ENCODE data around the gene DEGS1.
A peak's percentile ranks its signal among the peaks of the same experiment; 100 is the strongest.

The DEGS1 gene

DNA sequence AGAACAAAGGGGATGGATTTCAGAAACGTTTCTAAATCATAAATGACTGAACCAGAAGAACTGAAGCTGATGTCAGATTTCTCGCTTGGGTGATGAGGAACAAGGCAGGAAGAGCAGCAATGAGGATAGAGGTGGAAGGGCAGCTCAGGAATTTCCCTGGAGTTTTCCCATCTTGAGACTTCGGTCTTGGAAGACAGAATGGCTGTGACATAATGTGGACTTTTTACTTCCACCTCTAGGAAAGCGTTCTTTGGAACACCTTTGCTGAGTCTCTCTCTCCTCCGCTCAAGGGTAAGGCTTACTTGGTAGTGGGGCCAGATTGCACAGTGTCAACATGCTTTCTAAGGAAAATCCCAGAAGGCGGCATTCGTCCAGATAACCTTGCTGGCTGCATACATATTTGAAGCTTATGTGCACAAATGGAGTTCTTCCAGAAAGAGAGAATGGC, 36.6 kb downstream of the DEGS1 start (continued):
- TF ChIP-seq ZNF560 (tag by site-specific recombination; IDR thresholded peaks at IDR 0.05; ENCODE audit: borderline replicate concordance) = no peak
- TF ChIP-seq, protein P1, sequence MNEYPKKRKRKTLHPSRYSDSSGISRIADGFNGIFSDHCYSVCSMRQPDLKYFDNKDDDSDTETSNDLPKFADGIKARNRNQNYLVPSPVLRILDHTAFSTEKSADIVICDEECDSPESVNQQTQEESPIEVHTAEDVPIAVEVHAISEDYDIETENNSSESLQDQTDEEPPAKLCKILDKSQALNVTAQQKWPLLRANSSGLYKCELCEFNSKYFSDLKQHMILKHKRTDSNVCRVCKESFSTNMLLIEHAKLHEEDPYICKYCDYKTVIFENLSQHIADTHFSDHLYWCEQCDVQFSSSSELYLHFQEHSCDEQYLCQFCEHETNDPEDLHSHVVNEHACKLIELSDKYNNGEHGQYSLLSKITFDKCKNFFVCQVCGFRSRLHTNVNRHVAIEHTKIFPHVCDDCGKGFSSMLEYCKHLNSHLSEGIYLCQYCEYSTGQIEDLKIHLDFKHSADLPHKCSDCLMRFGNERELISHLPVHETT (tag by site-specific recombination; IDR thresholded peaks at IDR 0.05) = no peak
- TF ChIP-seq, protein P2, sequence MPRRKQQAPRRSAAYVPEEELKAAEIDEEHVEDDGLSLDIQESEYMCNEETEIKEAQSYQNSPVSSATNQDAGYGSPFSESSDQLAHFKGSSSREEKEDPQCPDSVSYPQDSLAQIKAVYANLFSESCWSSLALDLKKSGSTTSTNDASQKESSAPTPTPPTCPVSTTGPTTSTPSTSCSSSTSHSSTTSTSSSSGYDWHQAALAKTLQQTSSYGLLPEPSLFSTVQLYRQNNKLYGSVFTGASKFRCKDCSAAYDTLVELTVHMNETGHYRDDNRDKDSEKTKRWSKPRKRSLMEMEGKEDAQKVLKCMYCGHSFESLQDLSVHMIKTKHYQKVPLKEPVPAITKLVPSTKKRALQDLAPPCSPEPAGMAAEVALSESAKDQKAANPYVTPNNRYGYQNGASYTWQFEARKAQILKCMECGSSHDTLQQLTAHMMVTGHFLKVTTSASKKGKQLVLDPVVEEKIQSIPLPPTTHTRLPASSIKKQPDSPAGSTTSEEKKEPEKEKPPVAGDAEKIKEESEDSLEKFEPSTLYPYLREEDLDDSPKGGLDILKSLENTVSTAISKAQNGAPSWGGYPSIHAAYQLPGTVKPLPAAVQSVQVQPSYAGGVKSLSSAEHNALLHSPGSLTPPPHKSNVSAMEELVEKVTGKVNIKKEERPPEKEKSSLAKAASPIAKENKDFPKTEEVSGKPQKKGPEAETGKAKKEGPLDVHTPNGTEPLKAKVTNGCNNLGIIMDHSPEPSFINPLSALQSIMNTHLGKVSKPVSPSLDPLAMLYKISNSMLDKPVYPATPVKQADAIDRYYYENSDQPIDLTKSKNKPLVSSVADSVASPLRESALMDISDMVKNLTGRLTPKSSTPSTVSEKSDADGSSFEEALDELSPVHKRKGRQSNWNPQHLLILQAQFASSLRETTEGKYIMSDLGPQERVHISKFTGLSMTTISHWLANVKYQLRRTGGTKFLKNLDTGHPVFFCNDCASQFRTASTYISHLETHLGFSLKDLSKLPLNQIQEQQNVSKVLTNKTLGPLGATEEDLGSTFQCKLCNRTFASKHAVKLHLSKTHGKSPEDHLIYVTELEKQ (tag by site-specific recombination; IDR thresholded peaks at IDR 0.05; ENCODE audit: borderline replicate concordance) = no peak
- no peak for TF ChIP-seq ZNF121 (tag by site-specific recombination; IDR thresholded peaks at IDR 0.05)
- TF ChIP-seq, protein P3, sequence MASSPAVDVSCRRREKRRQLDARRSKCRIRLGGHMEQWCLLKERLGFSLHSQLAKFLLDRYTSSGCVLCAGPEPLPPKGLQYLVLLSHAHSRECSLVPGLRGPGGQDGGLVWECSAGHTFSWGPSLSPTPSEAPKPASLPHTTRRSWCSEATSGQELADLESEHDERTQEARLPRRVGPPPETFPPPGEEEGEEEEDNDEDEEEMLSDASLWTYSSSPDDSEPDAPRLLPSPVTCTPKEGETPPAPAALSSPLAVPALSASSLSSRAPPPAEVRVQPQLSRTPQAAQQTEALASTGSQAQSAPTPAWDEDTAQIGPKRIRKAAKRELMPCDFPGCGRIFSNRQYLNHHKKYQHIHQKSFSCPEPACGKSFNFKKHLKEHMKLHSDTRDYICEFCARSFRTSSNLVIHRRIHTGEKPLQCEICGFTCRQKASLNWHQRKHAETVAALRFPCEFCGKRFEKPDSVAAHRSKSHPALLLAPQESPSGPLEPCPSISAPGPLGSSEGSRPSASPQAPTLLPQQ (tag by site-specific recombination; IDR thresholded peaks at IDR 0.05) = no peak
- 0 out of 2 replicates have a peak, but pooled peaks have one; percentile 7 for TF ChIP-seq ZNF624 (tag by site-specific recombination; IDR thresholded peaks at IDR 0.05)
- TF ChIP-seq ZNF433 (tag by site-specific recombination; IDR thresholded peaks at IDR 0.05; ENCODE audit: low read depth) = no peak
- no peak for TF ChIP-seq SP2 (tag by site-specific recombination; IDR thresholded peaks at IDR 0.05)
- TF ChIP-seq KLF8 (tag by site-specific recombination; IDR thresholded peaks at IDR 0.05) = no peak
- 0 out of 2 replicates have a peak, but pooled peaks have one; percentile 29 for TF ChIP-seq ZBTB17 (tag by site-specific recombination; IDR thresholded peaks at IDR 0.05)
- TF ChIP-seq, protein P4, sequence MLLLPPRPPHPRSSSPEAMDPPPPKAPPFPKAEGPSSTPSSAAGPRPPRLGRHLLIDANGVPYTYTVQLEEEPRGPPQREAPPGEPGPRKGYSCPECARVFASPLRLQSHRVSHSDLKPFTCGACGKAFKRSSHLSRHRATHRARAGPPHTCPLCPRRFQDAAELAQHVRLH (tag by site-specific recombination; IDR thresholded peaks at IDR 0.05) = no peak
- no peak for TF ChIP-seq SALL2 (tag by site-specific recombination; IDR thresholded peaks at IDR 0.05; ENCODE audit: borderline replicate concordance)
- no peak for TF ChIP-seq ZNF155 (tag by site-specific recombination; IDR thresholded peaks at IDR 0.05)

DNA sequence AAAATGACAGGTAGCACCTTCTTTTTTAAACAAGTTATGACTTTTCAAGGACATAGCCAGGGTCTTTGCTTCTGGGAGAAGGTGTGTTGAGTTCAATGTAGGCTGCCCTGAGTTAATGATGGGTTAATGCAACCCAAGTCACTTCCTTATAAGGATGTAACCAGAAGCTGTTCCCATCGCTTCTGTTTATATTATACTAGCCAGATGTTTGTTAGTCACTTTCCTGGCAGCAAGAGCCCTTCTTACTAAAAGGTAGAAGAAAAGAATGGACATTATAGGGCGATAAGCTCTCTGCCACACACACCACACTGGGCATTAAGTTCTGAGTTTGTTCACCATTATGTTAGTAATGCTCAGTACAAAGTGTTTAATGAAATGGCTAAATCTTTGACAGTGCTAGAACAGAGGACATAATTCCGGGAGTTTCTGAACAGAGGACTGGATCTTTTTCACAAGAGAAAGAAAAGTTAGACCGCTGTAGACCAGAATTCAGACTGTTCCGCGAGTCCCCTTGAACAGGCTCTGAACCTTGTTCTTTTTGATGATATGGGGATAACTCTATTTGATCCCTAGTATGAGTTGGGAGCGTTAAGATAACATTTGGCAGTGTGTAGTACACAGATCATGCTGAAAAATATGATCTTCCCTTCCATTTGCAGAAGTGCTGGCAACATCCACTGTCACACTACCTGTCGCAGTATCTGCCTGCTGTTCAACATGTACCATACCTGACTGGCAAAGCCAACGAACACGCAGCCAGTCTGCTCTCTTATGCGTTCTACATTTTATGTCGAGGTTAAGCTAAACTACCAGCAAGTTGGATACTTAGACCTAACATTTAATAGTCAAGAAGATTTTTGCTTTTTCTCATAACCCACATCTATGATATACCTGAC, 41.0 kb downstream of the DEGS1 start:
- Histone ChIP-seq H3K4me1 (ENCODE audit: control insufficient read depth, insufficient read depth, low read length) (peaks cover 15% of the 10 kb centered on the region), H3K4me3 (ENCODE audit: low read depth, low read length) (no peak overlapping the region), H3K9me3 (ENCODE audit: control insufficient read depth, insufficient read depth, low read depth, low read length) (no peaks in the 10 kb centered on the region), H3K36me3 (ENCODE audit: control insufficient read depth in 2 of 2, insufficient read depth in 1 of 2, low read length in 2 of 2) (peaks cover 10 to 24% of the 10 kb centered on the region in 2 experiments; a peak in 2 of 3 replicates), H3K27ac (ENCODE audit: extremely low read depth, low read depth, low read length) (no peak overlapping the region)
- ChIA-PET CTCF (interaction anchor here (0.6 to 1.0 kb wide), 5 partner anchors 9 to 378 kb away, joined by 3 to 8 read pairs (median 5); partner anchors contain the start of gene TP53BP2), POLR2A (interaction anchor here (1.0 to 1.8 kb wide), 4 partner anchors 10 to 31 kb away, joined by 3 to 8 read pairs (median 5); no protein-coding TSS in a partner anchor)
- TF ChIP-seq ZNF561 (tag by site-specific recombination; IDR thresholded peaks at IDR 0.05; ENCODE audit: borderline replicate concordance) (no peak; the same call in 1 of the 2 replicates), MZF1 (tag by site-specific recombination; IDR thresholded peaks at IDR 0.05; ENCODE audit: borderline replicate concordance) (peak; percentile 90), KLF8 (tag by site-specific recombination; IDR thresholded peaks at IDR 0.05) (peak; percentile 21; the same call in 1 of the 2 replicates), TRIM28 (IDR thresholded peaks at IDR 0.05; ENCODE audit: borderline replicate concordance, low read length) (0 out of 2 replicates have a peak, but pooled peaks have one; percentile 79), SP7 (tag by site-specific recombination; IDR thresholded peaks at IDR 0.05) (peak; percentile 75), KLF7 (tag by site-specific recombination; IDR thresholded peaks at IDR 0.05; ENCODE audit: borderline replicate concordance) (no peak), ZNF10 (tag by site-specific recombination; IDR thresholded peaks at IDR 0.05) (0 out of 2 replicates have a peak, but pooled peaks have one; percentile 14), SCRT1 (tag by site-specific recombination; IDR thresholded peaks at IDR 0.05; ENCODE audit: borderline replicate concordance) (peak; percentile 99), ZNF184 (tag by site-specific recombination; IDR thresholded peaks at IDR 0.05) (0 out of 2 replicates have a peak, but pooled peaks have one; percentile 13), GLIS2 (tag by site-specific recombination; IDR thresholded peaks at IDR 0.05) (no peak), ZNF707 (tag by site-specific recombination; IDR thresholded peaks at IDR 0.05) (no peak)
- TF ChIP-seq, protein P5, sequence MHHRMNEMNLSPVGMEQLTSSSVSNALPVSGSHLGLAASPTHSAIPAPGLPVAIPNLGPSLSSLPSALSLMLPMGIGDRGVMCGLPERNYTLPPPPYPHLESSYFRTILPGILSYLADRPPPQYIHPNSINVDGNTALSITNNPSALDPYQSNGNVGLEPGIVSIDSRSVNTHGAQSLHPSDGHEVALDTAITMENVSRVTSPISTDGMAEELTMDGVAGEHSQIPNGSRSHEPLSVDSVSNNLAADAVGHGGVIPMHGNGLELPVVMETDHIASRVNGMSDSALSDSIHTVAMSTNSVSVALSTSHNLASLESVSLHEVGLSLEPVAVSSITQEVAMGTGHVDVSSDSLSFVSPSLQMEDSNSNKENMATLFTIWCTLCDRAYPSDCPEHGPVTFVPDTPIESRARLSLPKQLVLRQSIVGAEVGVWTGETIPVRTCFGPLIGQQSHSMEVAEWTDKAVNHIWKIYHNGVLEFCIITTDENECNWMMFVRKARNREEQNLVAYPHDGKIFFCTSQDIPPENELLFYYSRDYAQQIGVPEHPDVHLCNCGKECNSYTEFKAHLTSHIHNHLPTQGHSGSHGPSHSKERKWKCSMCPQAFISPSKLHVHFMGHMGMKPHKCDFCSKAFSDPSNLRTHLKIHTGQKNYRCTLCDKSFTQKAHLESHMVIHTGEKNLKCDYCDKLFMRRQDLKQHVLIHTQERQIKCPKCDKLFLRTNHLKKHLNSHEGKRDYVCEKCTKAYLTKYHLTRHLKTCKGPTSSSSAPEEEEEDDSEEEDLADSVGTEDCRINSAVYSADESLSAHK (tag by site-specific recombination; IDR thresholded peaks at IDR 0.05) = no peak

Data from HEK293 (cell line).